HCT116 (cell line): ENCODE results near the gene POLR3A. TPM values are rescaled to one million over a fixed set of nuclear protein-coding genes. Genes with fewer than 3 reads are reported as not detected.

Experiments used
- ATAC-seq: fragments of 200-7000 bp; cut with Tn5 transposase; 2 replicates; pipeline ENCODE4 v1.9.1; 2020; ENCODE audit warnings: mild to moderate bottlenecking, moderate library complexity
- BruUV-seq: library from RNA; stranded (reverse); fragments of 400-500 nt; replicated peaks from 2 replicates; lab custom pipeline; 2021; lab: Mats Ljungman, UMichigan
- CTCF ChIA-PET: fragments of 300-600 bp; sonication (Branson Sonifier 250); formaldehyde crosslinking; loops from one replicate; lab custom pipeline; 2021; ENCODE audit warnings: antibody characterized with exemption; lab: Charles Lee
- POLR2A ChIA-PET: fragments of 300-600, 350-600 bp; sonication (Branson Sonifier 250); formaldehyde crosslinking; loops from one replicate; lab custom pipeline; 2021; ENCODE audit warnings: antibody characterized with exemption; lab: Charles Lee
- RAD21 ChIA-PET, 2 experiments: fragments of 300-600 bp; sonication (Branson Sonifier 250); formaldehyde crosslinking; loops; one replicate each; lab custom pipeline; 2023; ENCODE audit warnings: low total read pairs in 2 of 2; ENCODE audit not compliant: uncharacterized antibody in 2 of 2, unreplicated experiment in 2 of 2, low non-redundant PET in 1 of 2; lab: Charles Lee
- DNase-seq: peaks from one replicate; pipeline ENCODE4 v3.0.0-alpha.2; 2010; ENCODE audit warnings: low read depth, low spot score
- H2AFZ ChIP-seq: fragments of 200-600 bp; shearing (Covaris generic), sonication (generic); 2 replicates; pipeline ENCODE4 v1.6.1; 2017; ENCODE audit warnings: low read depth, mixed run types, mixed read lengths, antibody characterized with exemption, low read length; ENCODE audit not compliant: poor library complexity, severe bottlenecking
- H3K27ac ChIP-seq: 2 replicates; pipeline ENCODE4 v1.5.1; 2012; ENCODE audit warnings: low read depth, low read length
- H3K27me3 ChIP-seq: fragments of 200-600 bp; sonication (generic); 2 replicates; pipeline ENCODE4 v1.6.1; 2016; ENCODE audit warnings: mixed run types, low read length, mixed read lengths; ENCODE audit not compliant: insufficient read depth
- H3K36me3 ChIP-seq, 2 experiments: fragments of 200-500 bp in 1 of 2; fragments of 200-600 bp in 1 of 2; sonication (Bioruptor generic) in 1 of 2; sonication (generic) in 1 of 2; 2 replicates each; pipeline versions ENCODE4 v1.5.1 to v1.6.1; 2014 to 2016; ENCODE audit warnings: low read length in 2 of 2, inconsistent platforms in 1 of 2, mixed read lengths in 1 of 2, mixed run types in 1 of 2; ENCODE audit not compliant: insufficient read depth in 2 of 2, control insufficient read depth in 1 of 2
- H3K4me1 ChIP-seq, 2 experiments: fragments of 200-600 bp in 1 of 2; sonication (generic) in 1 of 2; 2 replicates each; pipeline versions ENCODE4 v1.5.1 to v1.6.1; 2012 to 2017; ENCODE audit warnings: low read length in 2 of 2, inconsistent platforms in 1 of 2, mild to moderate bottlenecking in 1 of 2, mixed read lengths in 1 of 2, mixed run types in 1 of 2, moderate library complexity in 1 of 2; ENCODE audit not compliant: insufficient read depth in 2 of 2, control insufficient read depth in 1 of 2
- H3K4me2 ChIP-seq: fragments of 200-600 bp; sonication (generic); 2 replicates; pipeline ENCODE4 v1.6.1; 2017; ENCODE audit warnings: mixed run types, low read length, mixed read lengths
- H3K4me3 ChIP-seq, 2 experiments: fragments of 200-600 bp in 1 of 2; sonication (generic) in 1 of 2; replicated peaks in 1 of 2; 2 replicates each; pipeline ENCODE4 v1.5.1; 2011 to 2016; ENCODE audit warnings: low read length in 2 of 2, control low read depth in 1 of 2, low read depth in 1 of 2, mild to moderate bottlenecking in 1 of 2, mixed read lengths in 1 of 2, mixed run types in 1 of 2
- H3K79me2 ChIP-seq: fragments of 200-600 bp; sonication (generic); 2 replicates; pipeline ENCODE4 v1.6.1; 2017; ENCODE audit warnings: mild to moderate bottlenecking, mixed run types, low read length, moderate library complexity, mixed read lengths; ENCODE audit not compliant: insufficient read depth
- H3K9ac ChIP-seq: fragments of 200-600 bp; sonication (generic); 2 replicates; pipeline ENCODE4 v1.6.1; 2016; ENCODE audit warnings: low read length, mixed read lengths
- H3K9me2 ChIP-seq: fragments of 200-600 bp; sonication (generic), shearing (Covaris generic); 2 replicates; pipeline ENCODE4 v1.6.1; 2017; ENCODE audit warnings: mixed run types, mild to moderate bottlenecking, moderate library complexity; ENCODE audit not compliant: insufficient read depth
- H3K9me3 ChIP-seq, 2 experiments: fragments of 200-500 bp in 1 of 2; fragments of 200-600 bp in 1 of 2; sonication (Bioruptor generic) in 1 of 2; sonication (generic) in 1 of 2; 2 replicates each; pipeline ENCODE4 v1.6.1; 2014 to 2017; ENCODE audit warnings: low read length in 2 of 2, mixed read lengths in 2 of 2, inconsistent platforms in 1 of 2, low read depth in 1 of 2, mild to moderate bottlenecking in 1 of 2, mixed run types in 1 of 2, moderate library complexity in 1 of 2; ENCODE audit not compliant: control insufficient read depth in 1 of 2, insufficient read depth in 1 of 2
- H4K20me1 ChIP-seq: fragments of 200-600 bp; sonication (generic), shearing (Covaris generic); 2 replicates; pipeline ENCODE4 v1.6.1; 2017; ENCODE audit warnings: mixed run types, mild to moderate bottlenecking, moderate library complexity; ENCODE audit not compliant: insufficient read depth
- CBX3 ChIP-seq: IDR thresholded peaks from 2 replicates; pipeline ENCODE4 v1.6.1; 2012; ENCODE audit warnings: low read depth
- CEBPB ChIP-seq: IDR thresholded peaks from 2 replicates; pipeline ENCODE4 v1.6.1; 2012; ENCODE audit warnings: low read depth
- EGR1 ChIP-seq: IDR thresholded peaks from 2 replicates; pipeline ENCODE4 v1.6.1; 2012; ENCODE audit warnings: low read depth
- ELF1 ChIP-seq: IDR thresholded peaks from 2 replicates; pipeline ENCODE4 v1.6.1; 2012; ENCODE audit warnings: low read depth, borderline replicate concordance
- EZH2 ChIP-seq: fragments of 200-600 bp; sonication (generic); IDR thresholded peaks from 2 replicates; pipeline ENCODE4 v1.6.1; 2017; ENCODE audit warnings: antibody characterized with exemption, mixed run types
- EZH2phosphoT487 ChIP-seq: fragments of 200-600 bp; IDR thresholded peaks from 2 replicates; pipeline ENCODE4 v1.6.1; 2018; ENCODE audit warnings: antibody characterized with exemption, borderline replicate concordance
- FOSL1 ChIP-seq: IDR thresholded peaks from 2 replicates; pipeline ENCODE4 v1.6.1; 2012; ENCODE audit warnings: low read depth
- JUND ChIP-seq: IDR thresholded peaks from 2 replicates; pipeline ENCODE4 v1.6.1; 2012
- POLR2A ChIP-seq: IDR thresholded peaks from 2 replicates; pipeline ENCODE4 v1.7.0; 2011; ENCODE audit warnings: borderline replicate concordance; ENCODE audit not compliant: insufficient read depth, insufficient read length; ENCODE audit errors: extremely low read depth
- POLR2AphosphoS5 ChIP-seq: IDR thresholded peaks from 2 replicates; pipeline ENCODE4 v1.6.1; 2011; ENCODE audit warnings: mild to moderate bottlenecking, low read depth, low read length, moderate library complexity
- RAD21 ChIP-seq: IDR thresholded peaks from 2 replicates; pipeline ENCODE4 v1.6.1; 2012; ENCODE audit warnings: low read depth, mild to moderate bottlenecking
- SIN3A ChIP-seq: IDR thresholded peaks from 2 replicates; pipeline ENCODE4 v1.6.1; 2012; ENCODE audit warnings: low read depth
- SP1 ChIP-seq: IDR thresholded peaks from 2 replicates; pipeline ENCODE4 v1.6.1; 2012; ENCODE audit warnings: low read depth
- SRF ChIP-seq: IDR thresholded peaks from 2 replicates; pipeline ENCODE4 v1.6.1; 2012; ENCODE audit warnings: low read depth
- TCF7L2 ChIP-seq: IDR thresholded peaks from 2 replicates; pipeline ENCODE4 v1.7.0; 2011; ENCODE audit warnings: borderline replicate concordance, inconsistent platforms; ENCODE audit not compliant: insufficient read depth, insufficient read length; ENCODE audit errors: extremely low read depth
- YY1 ChIP-seq: IDR thresholded peaks from 2 replicates; pipeline ENCODE4 v1.6.1; 2011; ENCODE audit warnings: low read length, low read depth, moderate library complexity, mild to moderate bottlenecking; ENCODE audit not compliant: insufficient replicate concordance; ENCODE audit errors: extremely low read depth
- ZFX ChIP-seq: fragments of 450-650 bp; IDR thresholded peaks from 2 replicates; pipeline ENCODE4 v1.6.1; 2017
- ZNF274 ChIP-seq: fragments of 200-500 bp; sonication (Bioruptor generic); IDR thresholded peaks from 2 replicates; pipeline ENCODE4 v1.6.1; 2014; ENCODE audit warnings: mild to moderate bottlenecking, low read depth, low read length, inconsistent platforms
- intact Hi-C: fragments of 100-400 bp; cut with micrococcal nuclease; formaldehyde crosslinking; loops from 2 replicates; pipeline ENCODE4 v1.10.0; 2022
- total RNA-seq: library from RNA; stranded (reverse); gene quantifications from one replicate; pipeline ENCODE4 v1.2.1, GENCODE V29; 2021; ENCODE audit not compliant: unreplicated experiment
- TF ChIP-seq, protein P1 (sequence below): IDR thresholded peaks from 2 replicates; pipeline ENCODE4 v1.6.1; 2012; ENCODE audit warnings: low read depth
- TF ChIP-seq, protein P2 (sequence below): IDR thresholded peaks from 2 replicates; pipeline ENCODE4 v1.6.1; 2012
- TF ChIP-seq, protein P3 (sequence below): IDR thresholded peaks from 2 replicates; pipeline ENCODE4 v1.6.1; 2012
- TF ChIP-seq, protein P4 (sequence below): IDR thresholded peaks from 2 replicates; pipeline ENCODE4 v1.6.1; 2011; ENCODE audit warnings: mild to moderate bottlenecking, low read length, moderate library complexity; ENCODE audit not compliant: insufficient replicate concordance; ENCODE audit errors: extremely low read depth

Gene POLR3A
- total RNA-seq, 1 experiment from 2014 or later = 26.6 TPM

DNA sequence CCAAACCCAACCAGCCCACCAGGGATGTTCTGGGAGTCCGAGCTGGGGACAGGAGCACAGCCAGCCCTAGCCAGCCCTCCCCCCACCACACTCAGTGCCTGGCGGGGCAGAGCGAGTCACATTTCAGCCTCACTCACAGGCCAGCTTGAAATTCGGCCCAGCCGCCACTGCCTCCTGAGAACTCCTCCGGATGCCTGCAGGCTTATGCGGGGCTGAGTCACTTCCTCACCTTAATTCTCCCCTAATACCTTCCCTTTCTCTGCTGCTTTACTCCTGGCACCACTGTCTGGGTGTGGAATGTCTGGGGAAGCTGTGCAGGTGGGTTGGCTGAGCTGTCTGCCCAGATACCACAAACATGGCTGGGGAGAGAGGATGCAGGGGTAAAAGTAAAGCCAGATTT lies 80.1 kb downstream of the POLR3A start:
- Histone ChIP-seq H3K9me3 (peaks cover 4 to 12% of the 10 kb centered on the region in 2 experiments; a peak in 2 of 4 replicates), H3K4me1 (peaks cover 21 to 43% of the 10 kb centered on the region in 2 experiments), H3K27me3 (no peaks in the 10 kb centered on the region), H3K4me3 (peak overlapping the region in 1 of 2 experiments; percentile 43; a peak in 2 of 4 replicates), H3K4me2 (peak overlapping the region; percentile 83), H3K79me2 (no peaks in the 10 kb centered on the region), H4K20me1 (no peaks in the 10 kb centered on the region), H3K27ac (peak overlapping the region; percentile 78), H3K9ac (peak overlapping the region; percentile 60), H3K36me3 (no peaks in the 10 kb centered on the region), H2AFZ (peak overlapping the region; percentile 86), H3K9me2 (no peaks in the 10 kb centered on the region)
- peak; percentile 95 for ATAC-seq
- intact Hi-C loops = no loop called here
- RAD21 ChIA-PET = interaction anchor here in 1 of 2 experiments (0.5 kb wide), 1 partner anchor 57 kb away, joined by 5 read pairs; no protein-coding TSS in a partner anchor
- no TSS peak for BruUV-seq
- CTCF ChIA-PET = interaction anchor here (1.1 to 1.4 kb wide), 4 partner anchors 25 to 75 kb away, joined by 3 read pairs; no protein-coding TSS in a partner anchor
- DNase-seq = peak; percentile 82
- POLR2A ChIA-PET = interaction anchor here (1.0 to 1.9 kb wide), 5 partner anchors 9 to 76 kb away, joined by 3 to 7 read pairs (median 4); no protein-coding TSS in a partner anchor
- TF ChIP-seq FOSL1 (peak; percentile 98), EZH2phosphoT487 (no peak), YY1 (no peak), RAD21 (peak; percentile 41), CBX3 (peak; percentile 99), EGR1 (no peak), POLR2AphosphoS5 (peak; percentile 57), TCF7L2 (peak; percentile 80), ZNF274 (no peak), SP1 (peak; percentile 96), ZFX (no peak), EZH2 (no peak), JUND (peak; percentile 93), ELF1 (no peak), CEBPB (no peak; the same call in 1 of the 2 replicates), SRF (peak; percentile 40; the same call in 1 of the 2 replicates), SIN3A (0 out of 2 replicates have a peak, but pooled peaks have one; percentile 53), POLR2A (no peak)
- TF ChIP-seq, protein P1, sequence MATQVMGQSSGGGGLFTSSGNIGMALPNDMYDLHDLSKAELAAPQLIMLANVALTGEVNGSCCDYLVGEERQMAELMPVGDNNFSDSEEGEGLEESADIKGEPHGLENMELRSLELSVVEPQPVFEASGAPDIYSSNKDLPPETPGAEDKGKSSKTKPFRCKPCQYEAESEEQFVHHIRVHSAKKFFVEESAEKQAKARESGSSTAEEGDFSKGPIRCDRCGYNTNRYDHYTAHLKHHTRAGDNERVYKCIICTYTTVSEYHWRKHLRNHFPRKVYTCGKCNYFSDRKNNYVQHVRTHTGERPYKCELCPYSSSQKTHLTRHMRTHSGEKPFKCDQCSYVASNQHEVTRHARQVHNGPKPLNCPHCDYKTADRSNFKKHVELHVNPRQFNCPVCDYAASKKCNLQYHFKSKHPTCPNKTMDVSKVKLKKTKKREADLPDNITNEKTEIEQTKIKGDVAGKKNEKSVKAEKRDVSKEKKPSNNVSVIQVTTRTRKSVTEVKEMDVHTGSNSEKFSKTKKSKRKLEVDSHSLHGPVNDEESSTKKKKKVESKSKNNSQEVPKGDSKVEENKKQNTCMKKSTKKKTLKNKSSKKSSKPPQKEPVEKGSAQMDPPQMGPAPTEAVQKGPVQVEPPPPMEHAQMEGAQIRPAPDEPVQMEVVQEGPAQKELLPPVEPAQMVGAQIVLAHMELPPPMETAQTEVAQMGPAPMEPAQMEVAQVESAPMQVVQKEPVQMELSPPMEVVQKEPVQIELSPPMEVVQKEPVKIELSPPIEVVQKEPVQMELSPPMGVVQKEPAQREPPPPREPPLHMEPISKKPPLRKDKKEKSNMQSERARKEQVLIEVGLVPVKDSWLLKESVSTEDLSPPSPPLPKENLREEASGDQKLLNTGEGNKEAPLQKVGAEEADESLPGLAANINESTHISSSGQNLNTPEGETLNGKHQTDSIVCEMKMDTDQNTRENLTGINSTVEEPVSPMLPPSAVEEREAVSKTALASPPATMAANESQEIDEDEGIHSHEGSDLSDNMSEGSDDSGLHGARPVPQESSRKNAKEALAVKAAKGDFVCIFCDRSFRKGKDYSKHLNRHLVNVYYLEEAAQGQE = no peak
- TF ChIP-seq, protein P2, sequence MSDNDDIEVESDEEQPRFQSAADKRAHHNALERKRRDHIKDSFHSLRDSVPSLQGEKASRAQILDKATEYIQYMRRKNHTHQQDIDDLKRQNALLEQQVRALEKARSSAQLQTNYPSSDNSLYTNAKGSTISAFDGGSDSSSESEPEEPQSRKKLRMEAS = peak; percentile 75; the same call in 1 of the 2 replicates
- TF ChIP-seq, protein P3, sequence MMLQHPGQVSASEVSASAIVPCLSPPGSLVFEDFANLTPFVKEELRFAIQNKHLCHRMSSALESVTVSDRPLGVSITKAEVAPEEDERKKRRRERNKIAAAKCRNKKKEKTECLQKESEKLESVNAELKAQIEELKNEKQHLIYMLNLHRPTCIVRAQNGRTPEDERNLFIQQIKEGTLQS = no peak
- TF ChIP-seq, protein P4, sequence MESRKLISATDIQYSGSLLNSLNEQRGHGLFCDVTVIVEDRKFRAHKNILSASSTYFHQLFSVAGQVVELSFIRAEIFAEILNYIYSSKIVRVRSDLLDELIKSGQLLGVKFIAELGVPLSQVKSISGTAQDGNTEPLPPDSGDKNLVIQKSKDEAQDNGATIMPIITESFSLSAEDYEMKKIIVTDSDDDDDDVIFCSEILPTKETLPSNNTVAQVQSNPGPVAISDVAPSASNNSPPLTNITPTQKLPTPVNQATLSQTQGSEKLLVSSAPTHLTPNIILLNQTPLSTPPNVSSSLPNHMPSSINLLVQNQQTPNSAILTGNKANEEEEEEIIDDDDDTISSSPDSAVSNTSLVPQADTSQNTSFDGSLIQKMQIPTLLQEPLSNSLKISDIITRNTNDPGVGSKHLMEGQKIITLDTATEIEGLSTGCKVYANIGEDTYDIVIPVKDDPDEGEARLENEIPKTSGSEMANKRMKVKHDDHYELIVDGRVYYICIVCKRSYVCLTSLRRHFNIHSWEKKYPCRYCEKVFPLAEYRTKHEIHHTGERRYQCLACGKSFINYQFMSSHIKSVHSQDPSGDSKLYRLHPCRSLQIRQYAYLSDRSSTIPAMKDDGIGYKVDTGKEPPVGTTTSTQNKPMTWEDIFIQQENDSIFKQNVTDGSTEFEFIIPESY = peak; percentile 55
